HCT116 (cell line): Measurements from ENCODE around the gene NME9. TPM values are rescaled to one million over a fixed set of nuclear protein-coding genes. Genes with fewer than 3 reads are reported as not detected.
A peak's percentile ranks its signal among the peaks of the same experiment; 100 is the strongest.

ENCODE experiments used
- ATAC-seq: fragments of 200-7000 bp; cut with Tn5 transposase; 2 replicates; pipeline ENCODE4 v1.9.1; 2020; ENCODE audit warnings: mild to moderate bottlenecking, moderate library complexity
- BruUV-seq: library from RNA; stranded (reverse); fragments of 400-500 nt; replicated peaks from 2 replicates; lab custom pipeline; 2021; lab: Mats Ljungman, UMichigan
- CTCF ChIA-PET: fragments of 300-600 bp; sonication (Branson Sonifier 250); formaldehyde crosslinking; loops from one replicate; lab custom pipeline; 2021; ENCODE audit warnings: antibody characterized with exemption; lab: Charles Lee
- POLR2A ChIA-PET: fragments of 300-600, 350-600 bp; sonication (Branson Sonifier 250); formaldehyde crosslinking; loops from one replicate; lab custom pipeline; 2021; ENCODE audit warnings: antibody characterized with exemption; lab: Charles Lee
- RAD21 ChIA-PET, 2 experiments: fragments of 300-600 bp; sonication (Branson Sonifier 250); formaldehyde crosslinking; loops; one replicate each; lab custom pipeline; 2023; ENCODE audit warnings: low total read pairs in 2 of 2; ENCODE audit not compliant: uncharacterized antibody in 2 of 2, unreplicated experiment in 2 of 2, low non-redundant PET in 1 of 2; lab: Charles Lee
- DNase-seq: peaks from one replicate; pipeline ENCODE4 v3.0.0-alpha.2; 2010; ENCODE audit warnings: low read depth, low spot score
- H2AFZ ChIP-seq: fragments of 200-600 bp; shearing (Covaris generic), sonication (generic); 2 replicates; pipeline ENCODE4 v1.6.1; 2017; ENCODE audit warnings: low read depth, mixed run types, mixed read lengths, antibody characterized with exemption, low read length; ENCODE audit not compliant: poor library complexity, severe bottlenecking
- H3K27ac ChIP-seq: 2 replicates; pipeline ENCODE4 v1.5.1; 2012; ENCODE audit warnings: low read depth, low read length
- H3K27me3 ChIP-seq: fragments of 200-600 bp; sonication (generic); 2 replicates; pipeline ENCODE4 v1.6.1; 2016; ENCODE audit warnings: mixed run types, low read length, mixed read lengths; ENCODE audit not compliant: insufficient read depth
- H3K36me3 ChIP-seq, 2 experiments: fragments of 200-500 bp in 1 of 2; fragments of 200-600 bp in 1 of 2; sonication (Bioruptor generic) in 1 of 2; sonication (generic) in 1 of 2; 2 replicates each; pipeline versions ENCODE4 v1.5.1 to v1.6.1; 2014 to 2016; ENCODE audit warnings: low read length in 2 of 2, inconsistent platforms in 1 of 2, mixed read lengths in 1 of 2, mixed run types in 1 of 2; ENCODE audit not compliant: insufficient read depth in 2 of 2, control insufficient read depth in 1 of 2
- H3K4me1 ChIP-seq, 2 experiments: fragments of 200-600 bp in 1 of 2; sonication (generic) in 1 of 2; 2 replicates each; pipeline versions ENCODE4 v1.5.1 to v1.6.1; 2012 to 2017; ENCODE audit warnings: low read length in 2 of 2, inconsistent platforms in 1 of 2, mild to moderate bottlenecking in 1 of 2, mixed read lengths in 1 of 2, mixed run types in 1 of 2, moderate library complexity in 1 of 2; ENCODE audit not compliant: insufficient read depth in 2 of 2, control insufficient read depth in 1 of 2
- H3K4me2 ChIP-seq: fragments of 200-600 bp; sonication (generic); 2 replicates; pipeline ENCODE4 v1.6.1; 2017; ENCODE audit warnings: mixed run types, low read length, mixed read lengths
- H3K4me3 ChIP-seq, 2 experiments: fragments of 200-600 bp in 1 of 2; sonication (generic) in 1 of 2; replicated peaks in 1 of 2; 2 replicates each; pipeline ENCODE4 v1.5.1; 2011 to 2016; ENCODE audit warnings: low read length in 2 of 2, control low read depth in 1 of 2, low read depth in 1 of 2, mild to moderate bottlenecking in 1 of 2, mixed read lengths in 1 of 2, mixed run types in 1 of 2
- H3K79me2 ChIP-seq: fragments of 200-600 bp; sonication (generic); 2 replicates; pipeline ENCODE4 v1.6.1; 2017; ENCODE audit warnings: mild to moderate bottlenecking, mixed run types, low read length, moderate library complexity, mixed read lengths; ENCODE audit not compliant: insufficient read depth
- H3K9ac ChIP-seq: fragments of 200-600 bp; sonication (generic); 2 replicates; pipeline ENCODE4 v1.6.1; 2016; ENCODE audit warnings: low read length, mixed read lengths
- H3K9me2 ChIP-seq: fragments of 200-600 bp; sonication (generic), shearing (Covaris generic); 2 replicates; pipeline ENCODE4 v1.6.1; 2017; ENCODE audit warnings: mixed run types, mild to moderate bottlenecking, moderate library complexity; ENCODE audit not compliant: insufficient read depth
- H3K9me3 ChIP-seq, 2 experiments: fragments of 200-500 bp in 1 of 2; fragments of 200-600 bp in 1 of 2; sonication (Bioruptor generic) in 1 of 2; sonication (generic) in 1 of 2; 2 replicates each; pipeline ENCODE4 v1.6.1; 2014 to 2017; ENCODE audit warnings: low read length in 2 of 2, mixed read lengths in 2 of 2, inconsistent platforms in 1 of 2, low read depth in 1 of 2, mild to moderate bottlenecking in 1 of 2, mixed run types in 1 of 2, moderate library complexity in 1 of 2; ENCODE audit not compliant: control insufficient read depth in 1 of 2, insufficient read depth in 1 of 2
- H4K20me1 ChIP-seq: fragments of 200-600 bp; sonication (generic), shearing (Covaris generic); 2 replicates; pipeline ENCODE4 v1.6.1; 2017; ENCODE audit warnings: mixed run types, mild to moderate bottlenecking, moderate library complexity; ENCODE audit not compliant: insufficient read depth
- CEBPB ChIP-seq: IDR thresholded peaks from 2 replicates; pipeline ENCODE4 v1.6.1; 2012; ENCODE audit warnings: low read depth
- ELF1 ChIP-seq: IDR thresholded peaks from 2 replicates; pipeline ENCODE4 v1.6.1; 2012; ENCODE audit warnings: low read depth, borderline replicate concordance
- EZH2 ChIP-seq: fragments of 200-600 bp; sonication (generic); IDR thresholded peaks from 2 replicates; pipeline ENCODE4 v1.6.1; 2017; ENCODE audit warnings: antibody characterized with exemption, mixed run types
- EZH2phosphoT487 ChIP-seq: fragments of 200-600 bp; IDR thresholded peaks from 2 replicates; pipeline ENCODE4 v1.6.1; 2018; ENCODE audit warnings: antibody characterized with exemption, borderline replicate concordance
- FOSL1 ChIP-seq: IDR thresholded peaks from 2 replicates; pipeline ENCODE4 v1.6.1; 2012; ENCODE audit warnings: low read depth
- JUND ChIP-seq: IDR thresholded peaks from 2 replicates; pipeline ENCODE4 v1.6.1; 2012
- MAX ChIP-seq: IDR thresholded peaks from 2 replicates; pipeline ENCODE4 v1.6.1; 2012
- POLR2A ChIP-seq: IDR thresholded peaks from 2 replicates; pipeline ENCODE4 v1.7.0; 2011; ENCODE audit warnings: borderline replicate concordance; ENCODE audit not compliant: insufficient read depth, insufficient read length; ENCODE audit errors: extremely low read depth
- RAD21 ChIP-seq: IDR thresholded peaks from 2 replicates; pipeline ENCODE4 v1.6.1; 2012; ENCODE audit warnings: low read depth, mild to moderate bottlenecking
- SIN3A ChIP-seq: IDR thresholded peaks from 2 replicates; pipeline ENCODE4 v1.6.1; 2012; ENCODE audit warnings: low read depth
- SP1 ChIP-seq: IDR thresholded peaks from 2 replicates; pipeline ENCODE4 v1.6.1; 2012; ENCODE audit warnings: low read depth
- SRF ChIP-seq: IDR thresholded peaks from 2 replicates; pipeline ENCODE4 v1.6.1; 2012; ENCODE audit warnings: low read depth
- TCF7L2 ChIP-seq: IDR thresholded peaks from 2 replicates; pipeline ENCODE4 v1.7.0; 2011; ENCODE audit warnings: borderline replicate concordance, inconsistent platforms; ENCODE audit not compliant: insufficient read depth, insufficient read length; ENCODE audit errors: extremely low read depth
- YY1 ChIP-seq: IDR thresholded peaks from 2 replicates; pipeline ENCODE4 v1.6.1; 2011; ENCODE audit warnings: low read length, low read depth, moderate library complexity, mild to moderate bottlenecking; ENCODE audit not compliant: insufficient replicate concordance; ENCODE audit errors: extremely low read depth
- ZNF274 ChIP-seq: fragments of 200-500 bp; sonication (Bioruptor generic); IDR thresholded peaks from 2 replicates; pipeline ENCODE4 v1.6.1; 2014; ENCODE audit warnings: mild to moderate bottlenecking, low read depth, low read length, inconsistent platforms
- intact Hi-C: fragments of 100-400 bp; cut with micrococcal nuclease; formaldehyde crosslinking; loops from 2 replicates; pipeline ENCODE4 v1.10.0; 2022
- total RNA-seq: library from RNA; stranded (reverse); gene quantifications from one replicate; pipeline ENCODE4 v1.2.1, GENCODE V29; 2021; ENCODE audit not compliant: unreplicated experiment
- TF ChIP-seq, protein P1 (sequence below): IDR thresholded peaks from 2 replicates; pipeline ENCODE4 v1.6.1; 2011; ENCODE audit warnings: mild to moderate bottlenecking, low read length, moderate library complexity; ENCODE audit not compliant: insufficient replicate concordance; ENCODE audit errors: extremely low read depth
- TF ChIP-seq, protein P2 (sequence below), 3 experiments: fragments of 200-600 bp in 1 of 3; sonication (generic) in 1 of 3; IDR thresholded peaks in 2 of 3; conservative IDR thresholded peaks in 1 of 3; 2 replicates each; pipeline ENCODE4 v1.5.1; 2012 to 2017; ENCODE audit warnings: low read depth in 2 of 3, low read length in 2 of 3, antibody characterized with exemption in 1 of 3, borderline replicate concordance in 1 of 3, control low read depth in 1 of 3, mild to moderate bottlenecking in 1 of 3, mixed read lengths in 1 of 3, mixed run types in 1 of 3, moderate library complexity in 1 of 3; ENCODE audit not compliant: insufficient read depth in 1 of 3
- TF ChIP-seq, protein P3 (sequence below): IDR thresholded peaks from 2 replicates; pipeline ENCODE4 v1.6.1; 2012; ENCODE audit warnings: low read depth

The NME9 gene
- total RNA-seq, 1 experiment from 2014 or later = 0.79 TPM

DNA sequence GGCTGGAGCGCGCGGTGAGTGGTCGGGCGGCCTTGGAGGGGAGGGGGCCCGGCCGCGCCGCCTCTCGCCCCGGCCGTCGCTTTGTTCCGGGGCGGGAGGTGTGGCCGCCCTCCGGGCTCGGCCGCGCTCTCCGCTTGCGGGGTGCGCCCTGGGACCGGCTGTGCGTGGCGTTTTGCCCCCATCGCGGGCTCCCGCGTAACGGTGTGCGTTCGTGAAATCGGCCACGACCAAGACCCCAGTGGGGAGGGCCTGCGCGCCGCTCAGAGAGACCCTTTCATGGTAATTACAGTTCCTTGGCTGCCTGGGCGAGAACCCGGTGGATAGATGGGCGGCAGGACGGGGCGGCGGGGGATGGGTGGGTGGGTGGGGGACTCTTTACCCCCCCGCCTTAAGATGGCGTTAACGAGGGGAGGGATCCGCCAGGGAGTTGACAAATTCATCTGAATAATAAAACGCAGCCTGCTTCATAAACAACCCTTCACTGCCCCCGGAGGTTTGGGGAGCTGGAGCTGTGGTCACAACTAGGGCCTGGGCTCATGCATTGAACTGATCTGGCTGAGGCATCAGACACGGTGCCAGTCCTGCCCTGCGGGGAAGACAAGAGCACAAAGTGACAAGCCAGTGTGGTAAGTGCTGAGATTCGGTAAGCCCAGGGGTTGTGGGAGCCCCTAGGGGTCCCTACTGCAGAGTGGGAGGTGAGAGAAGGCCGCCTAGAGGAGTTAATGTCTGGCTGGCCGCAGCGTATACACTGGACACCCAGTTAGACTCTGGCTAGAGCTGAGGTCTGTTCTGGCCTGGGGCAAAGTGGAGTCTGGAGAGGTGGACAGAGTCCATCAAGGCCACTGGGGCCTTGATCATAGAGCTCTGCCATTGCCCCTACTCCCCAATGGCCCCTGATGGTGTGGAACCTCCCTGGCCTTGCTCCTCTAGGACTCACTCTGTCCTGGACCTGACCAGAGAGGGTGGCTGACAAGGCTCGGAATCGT is 19.4 kb upstream of the NME9 start:
- peak overlapping the region; percentile 98 for H3K4me2 ChIP-seq
- ATAC-seq (peak; percentile 59), DNase-seq (no peak)
- H4K20me1 ChIP-seq = no peaks in the 10 kb centered on the region
- ChIA-PET POLR2A (no interaction called here), RAD21 (interaction anchor here in 1 of 2 experiments (0.8 kb wide), 1 partner anchor 16 kb away, joined by 3 read pairs; no protein-coding TSS in a partner anchor), CTCF (interaction anchor here (2.1 kb wide), 1 partner anchor 20 kb away, joined by 5 read pairs; no protein-coding TSS in a partner anchor)
- H3K27me3 ChIP-seq = no peaks in the 10 kb centered on the region
- H3K79me2 ChIP-seq = no peaks in the 10 kb centered on the region
- intact Hi-C loops = loop anchor here (5.0 kb wide), 1 partner anchor 162 kb away; the partner anchor contains the start of gene ARMC8
- H3K27ac ChIP-seq = peak overlapping the region; percentile 65; the same call in 1 of the 2 replicates
- no peaks in the 10 kb centered on the region for H3K9me2 ChIP-seq
- peak overlapping the region; percentile 67 for H3K9ac ChIP-seq
- peak overlapping the region; percentile 64 to 69 for H3K4me3 ChIP-seq
- H2AFZ ChIP-seq = no peak overlapping the region
- peaks cover 3 to 16% of the 10 kb centered on the region in 2 experiments; a peak in 3 of 4 replicates for H3K4me1 ChIP-seq
- no peaks in the 10 kb centered on the region for H3K36me3 ChIP-seq
- TSS peak; percentile 31 for BruUV-seq
- H3K9me3 ChIP-seq = no peaks in the 10 kb centered on the region
- TF ChIP-seq TCF7L2 (no peak), YY1 (no peak), CEBPB (no peak), SP1 (no peak), EZH2 (no peak), SRF (no peak), POLR2A (no peak), JUND (no peak), MAX (no peak), EZH2phosphoT487 (no peak), RAD21 (no peak), ELF1 (no peak), SIN3A (no peak), ZNF274 (no peak), FOSL1 (no peak)
- TF ChIP-seq, protein P1, sequence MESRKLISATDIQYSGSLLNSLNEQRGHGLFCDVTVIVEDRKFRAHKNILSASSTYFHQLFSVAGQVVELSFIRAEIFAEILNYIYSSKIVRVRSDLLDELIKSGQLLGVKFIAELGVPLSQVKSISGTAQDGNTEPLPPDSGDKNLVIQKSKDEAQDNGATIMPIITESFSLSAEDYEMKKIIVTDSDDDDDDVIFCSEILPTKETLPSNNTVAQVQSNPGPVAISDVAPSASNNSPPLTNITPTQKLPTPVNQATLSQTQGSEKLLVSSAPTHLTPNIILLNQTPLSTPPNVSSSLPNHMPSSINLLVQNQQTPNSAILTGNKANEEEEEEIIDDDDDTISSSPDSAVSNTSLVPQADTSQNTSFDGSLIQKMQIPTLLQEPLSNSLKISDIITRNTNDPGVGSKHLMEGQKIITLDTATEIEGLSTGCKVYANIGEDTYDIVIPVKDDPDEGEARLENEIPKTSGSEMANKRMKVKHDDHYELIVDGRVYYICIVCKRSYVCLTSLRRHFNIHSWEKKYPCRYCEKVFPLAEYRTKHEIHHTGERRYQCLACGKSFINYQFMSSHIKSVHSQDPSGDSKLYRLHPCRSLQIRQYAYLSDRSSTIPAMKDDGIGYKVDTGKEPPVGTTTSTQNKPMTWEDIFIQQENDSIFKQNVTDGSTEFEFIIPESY = no peak
- TF ChIP-seq, protein P2, sequence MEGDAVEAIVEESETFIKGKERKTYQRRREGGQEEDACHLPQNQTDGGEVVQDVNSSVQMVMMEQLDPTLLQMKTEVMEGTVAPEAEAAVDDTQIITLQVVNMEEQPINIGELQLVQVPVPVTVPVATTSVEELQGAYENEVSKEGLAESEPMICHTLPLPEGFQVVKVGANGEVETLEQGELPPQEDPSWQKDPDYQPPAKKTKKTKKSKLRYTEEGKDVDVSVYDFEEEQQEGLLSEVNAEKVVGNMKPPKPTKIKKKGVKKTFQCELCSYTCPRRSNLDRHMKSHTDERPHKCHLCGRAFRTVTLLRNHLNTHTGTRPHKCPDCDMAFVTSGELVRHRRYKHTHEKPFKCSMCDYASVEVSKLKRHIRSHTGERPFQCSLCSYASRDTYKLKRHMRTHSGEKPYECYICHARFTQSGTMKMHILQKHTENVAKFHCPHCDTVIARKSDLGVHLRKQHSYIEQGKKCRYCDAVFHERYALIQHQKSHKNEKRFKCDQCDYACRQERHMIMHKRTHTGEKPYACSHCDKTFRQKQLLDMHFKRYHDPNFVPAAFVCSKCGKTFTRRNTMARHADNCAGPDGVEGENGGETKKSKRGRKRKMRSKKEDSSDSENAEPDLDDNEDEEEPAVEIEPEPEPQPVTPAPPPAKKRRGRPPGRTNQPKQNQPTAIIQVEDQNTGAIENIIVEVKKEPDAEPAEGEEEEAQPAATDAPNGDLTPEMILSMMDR (IDR thresholded peaks at IDR 0.05 in 2 of 3, conservative IDR thresholded peaks at IDR 0.05 in 1 of 3; ENCODE audit: borderline replicate concordance in 1 of 3, insufficient read depth in 1 of 3, low read depth in 2 of 3, low read length in 2 of 3) = no peak
- TF ChIP-seq, protein P3, sequence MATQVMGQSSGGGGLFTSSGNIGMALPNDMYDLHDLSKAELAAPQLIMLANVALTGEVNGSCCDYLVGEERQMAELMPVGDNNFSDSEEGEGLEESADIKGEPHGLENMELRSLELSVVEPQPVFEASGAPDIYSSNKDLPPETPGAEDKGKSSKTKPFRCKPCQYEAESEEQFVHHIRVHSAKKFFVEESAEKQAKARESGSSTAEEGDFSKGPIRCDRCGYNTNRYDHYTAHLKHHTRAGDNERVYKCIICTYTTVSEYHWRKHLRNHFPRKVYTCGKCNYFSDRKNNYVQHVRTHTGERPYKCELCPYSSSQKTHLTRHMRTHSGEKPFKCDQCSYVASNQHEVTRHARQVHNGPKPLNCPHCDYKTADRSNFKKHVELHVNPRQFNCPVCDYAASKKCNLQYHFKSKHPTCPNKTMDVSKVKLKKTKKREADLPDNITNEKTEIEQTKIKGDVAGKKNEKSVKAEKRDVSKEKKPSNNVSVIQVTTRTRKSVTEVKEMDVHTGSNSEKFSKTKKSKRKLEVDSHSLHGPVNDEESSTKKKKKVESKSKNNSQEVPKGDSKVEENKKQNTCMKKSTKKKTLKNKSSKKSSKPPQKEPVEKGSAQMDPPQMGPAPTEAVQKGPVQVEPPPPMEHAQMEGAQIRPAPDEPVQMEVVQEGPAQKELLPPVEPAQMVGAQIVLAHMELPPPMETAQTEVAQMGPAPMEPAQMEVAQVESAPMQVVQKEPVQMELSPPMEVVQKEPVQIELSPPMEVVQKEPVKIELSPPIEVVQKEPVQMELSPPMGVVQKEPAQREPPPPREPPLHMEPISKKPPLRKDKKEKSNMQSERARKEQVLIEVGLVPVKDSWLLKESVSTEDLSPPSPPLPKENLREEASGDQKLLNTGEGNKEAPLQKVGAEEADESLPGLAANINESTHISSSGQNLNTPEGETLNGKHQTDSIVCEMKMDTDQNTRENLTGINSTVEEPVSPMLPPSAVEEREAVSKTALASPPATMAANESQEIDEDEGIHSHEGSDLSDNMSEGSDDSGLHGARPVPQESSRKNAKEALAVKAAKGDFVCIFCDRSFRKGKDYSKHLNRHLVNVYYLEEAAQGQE = no peak
